Loucy (cell line): ENCODE results near the gene STK11IP.

ENCODE experiments used
- CTCF ChIP-seq: fragments of 200-600 bp; sonication (generic); conservative IDR thresholded peaks from 2 replicates; pipeline ENCODE4 v1.5.1; 2014; ENCODE audit warnings: mild to moderate bottlenecking, antibody characterized with exemption, low read length
- EZH2phosphoT487 ChIP-seq: fragments of 200-600 bp; IDR thresholded peaks from 2 replicates; pipeline ENCODE4 v1.6.1; 2018; ENCODE audit warnings: antibody characterized with exemption, mild to moderate bottlenecking, moderate library complexity, borderline replicate concordance

GRCh38 chr2:219562049-219563020 lies 35.3 kb upstream of the STK11IP start:
- TF ChIP-seq EZH2phosphoT487 (no peak), CTCF (no peak)
